Peyer's patch (tissue), 4 donors: ENCODE measurements around the gene EOLA1. TPM values are rescaled to one million over a fixed set of nuclear protein-coding genes. Genes with fewer than 3 reads are reported as not detected.
"Not testable (repeated sequence)": the region's sequence is repeated elsewhere in the genome, so short reads cannot be mapped to it uniquely, and the experiment has no call there.

Experiments used
- DNase-seq, 3 donors: peaks; one replicate each; pipeline ENCODE4 v3.0.0-alpha.2; 2017 to 2019
- H3K27ac ChIP-seq, 4 donors: fragments of 200-600 bp; sonication (generic); one replicate each; pipeline ENCODE4 v1.5.1; 2016 to 2019
- H3K27me3 ChIP-seq, 2 donors: fragments of 200-600 bp; sonication (generic); one replicate each; pipeline ENCODE4 v1.5.1; 2019
- H3K36me3 ChIP-seq, 3 donors: fragments of 200-600 bp; sonication (generic); one replicate each; pipeline ENCODE4 v1.5.1; 2016 to 2019
- H3K4me1 ChIP-seq, 4 donors: fragments of 200-600 bp; sonication (generic); one replicate each; pipeline ENCODE4 v1.5.1; 2016 to 2019
- H3K4me3 ChIP-seq, 4 donors: fragments of 200-600 bp; sonication (generic); 1 replicate in 3 of 4; 2 replicates in 1 of 4; pipeline ENCODE4 v1.5.1; 2016 to 2019; ENCODE audit warnings: mild to moderate bottlenecking in 1 of 4
- H3K9me3 ChIP-seq, 4 donors: fragments of 200-600 bp; sonication (generic); one replicate each; pipeline ENCODE4 v1.5.1; 2016 to 2019; ENCODE audit warnings: mild to moderate bottlenecking in 1 of 4
- POLR2A ChIP-seq, 2 donors: fragments of 450-650 bp; IDR thresholded peaks; one replicate each; pipeline ENCODE4 v1.5.1; 2017; ENCODE audit warnings: antibody characterized with exemption in 2 of 2, mild to moderate bottlenecking in 2 of 2, moderate library complexity in 2 of 2
- total RNA-seq, 4 donors: library from RNA; depleted of rRNA; stranded (reverse); fragments of >200 nt; gene quantifications; one replicate each; pipeline ENCODE4 v1.1.0, GENCODE V29; 2016
- TF ChIP-seq, protein P1 (sequence below), 6 experiments: fragments of 450-650 bp in 4 of 6; fragments of 200-600 bp in 2 of 6; sonication (generic) in 1 of 6; IDR thresholded peaks; one replicate each; pipeline ENCODE4 v1.5.1; 2017 to 2019; ENCODE audit warnings: antibody characterized with exemption in 6 of 6, mild to moderate bottlenecking in 3 of 6, moderate library complexity in 1 of 6

The EOLA1 gene
- total RNA-seq, 4 donors from 2014 or later: 11.9 to 23.1 (median 16.7) TPM

DNA sequence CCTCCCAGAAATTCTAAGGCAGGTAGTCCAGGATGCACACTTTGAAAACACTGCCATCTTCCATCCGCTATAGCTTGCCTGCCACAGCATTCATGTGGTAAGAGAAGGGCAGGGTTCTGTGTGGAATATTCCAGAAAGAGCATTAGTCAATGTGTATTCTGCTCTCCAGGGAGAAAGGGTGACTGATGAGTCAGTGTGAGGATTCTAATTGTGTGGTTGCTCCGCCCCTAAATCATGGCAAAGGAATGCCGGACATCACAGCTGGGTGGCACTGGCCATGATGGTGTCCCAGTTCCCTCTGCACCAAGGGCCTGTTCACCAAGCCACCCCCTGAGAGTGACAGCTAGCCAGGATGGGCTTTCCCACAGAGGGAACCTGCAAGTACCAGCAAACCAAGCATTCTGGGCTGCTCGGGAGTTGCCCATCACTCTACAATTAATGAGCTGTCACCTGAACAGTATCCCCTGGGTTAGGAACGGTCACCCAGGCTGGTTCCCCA lies 45.2 kb upstream of the EOLA1 start:
- Histone ChIP-seq H3K4me1 (peaks cover 0 to 3% (median 0%) of the 10 kb centered on the region in 4 donors), H3K27ac (peak overlapping the region in 1 of 4 donors; percentile 58), H3K9me3 (no peaks in the 10 kb centered on the region), H3K36me3 (peaks cover 0 to 47% (median 0%) of the 10 kb centered on the region in 3 donors), H3K27me3 (no peaks in the 10 kb centered on the region), H3K4me3 (no peak overlapping the region)
- no peak for TF ChIP-seq POLR2A (IDR thresholded peaks at IDR 0.05)
- TF ChIP-seq, protein P1, sequence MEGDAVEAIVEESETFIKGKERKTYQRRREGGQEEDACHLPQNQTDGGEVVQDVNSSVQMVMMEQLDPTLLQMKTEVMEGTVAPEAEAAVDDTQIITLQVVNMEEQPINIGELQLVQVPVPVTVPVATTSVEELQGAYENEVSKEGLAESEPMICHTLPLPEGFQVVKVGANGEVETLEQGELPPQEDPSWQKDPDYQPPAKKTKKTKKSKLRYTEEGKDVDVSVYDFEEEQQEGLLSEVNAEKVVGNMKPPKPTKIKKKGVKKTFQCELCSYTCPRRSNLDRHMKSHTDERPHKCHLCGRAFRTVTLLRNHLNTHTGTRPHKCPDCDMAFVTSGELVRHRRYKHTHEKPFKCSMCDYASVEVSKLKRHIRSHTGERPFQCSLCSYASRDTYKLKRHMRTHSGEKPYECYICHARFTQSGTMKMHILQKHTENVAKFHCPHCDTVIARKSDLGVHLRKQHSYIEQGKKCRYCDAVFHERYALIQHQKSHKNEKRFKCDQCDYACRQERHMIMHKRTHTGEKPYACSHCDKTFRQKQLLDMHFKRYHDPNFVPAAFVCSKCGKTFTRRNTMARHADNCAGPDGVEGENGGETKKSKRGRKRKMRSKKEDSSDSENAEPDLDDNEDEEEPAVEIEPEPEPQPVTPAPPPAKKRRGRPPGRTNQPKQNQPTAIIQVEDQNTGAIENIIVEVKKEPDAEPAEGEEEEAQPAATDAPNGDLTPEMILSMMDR (IDR thresholded peaks at IDR 0.05): no peak
- DNase-seq: peak in 1 of 3 donors; percentile 58

DNA sequence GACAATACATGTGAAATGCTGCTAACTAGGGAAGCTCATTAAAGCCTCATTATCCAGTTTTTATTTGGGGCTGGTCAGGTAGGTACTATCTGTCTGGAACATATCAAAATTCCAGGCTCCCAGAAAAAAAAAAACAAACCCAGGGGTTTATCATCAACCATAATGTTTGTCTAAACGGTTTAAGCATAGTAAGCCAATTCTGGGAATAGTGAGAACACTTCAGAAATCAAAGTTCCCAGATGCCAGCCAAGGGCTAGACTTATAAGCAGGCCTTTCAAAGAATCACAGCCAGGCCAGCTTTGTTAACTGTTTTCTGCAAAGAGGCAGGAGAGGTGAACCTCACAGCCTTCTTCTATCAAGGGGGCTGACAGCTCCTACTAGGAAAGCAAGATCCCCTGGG lies 43.8 kb upstream of the EOLA1 start:
- TF ChIP-seq, protein P1 (IDR thresholded peaks at IDR 0.05): no peak
- TF ChIP-seq POLR2A (IDR thresholded peaks at IDR 0.05): no peak
- Histone ChIP-seq H3K27ac (no peak overlapping the region), H3K27me3 (no peaks in the 10 kb centered on the region), H3K9me3 (no peaks in the 10 kb centered on the region), H3K4me3 (no peak overlapping the region), H3K4me1 (peaks cover 0 to 3% (median 0%) of the 10 kb centered on the region in 4 donors), H3K36me3 (peaks cover 0 to 49% (median 0%) of the 10 kb centered on the region in 3 donors)
- no peak for DNase-seq

DNA sequence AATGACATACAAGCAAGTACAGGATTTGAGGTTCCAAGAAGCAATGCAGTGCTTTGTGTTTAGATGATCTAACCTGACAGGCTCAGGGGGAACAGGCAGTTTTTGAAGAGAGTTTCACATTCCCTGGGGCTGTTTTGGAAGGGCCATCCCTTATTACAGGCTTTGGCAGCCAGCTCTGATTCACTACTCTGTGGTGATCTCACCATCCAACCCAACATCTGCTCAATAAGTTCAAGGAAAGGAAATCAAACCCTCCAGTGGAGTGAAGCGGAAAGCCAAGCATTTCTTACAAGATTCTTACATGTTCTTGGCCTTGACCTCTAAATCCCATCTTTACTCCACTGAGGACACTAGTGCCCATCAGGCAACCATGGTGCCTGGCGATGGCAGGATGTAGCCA lies 43.2 kb upstream of the EOLA1 start:
- H3K4me1 ChIP-seq: peaks cover 0 to 3% (median 0%) of the 10 kb centered on the region in 4 donors
- no peak for DNase-seq
- H3K27ac ChIP-seq: no peak overlapping the region
- no peaks in the 10 kb centered on the region for H3K9me3 ChIP-seq
- TF ChIP-seq POLR2A (IDR thresholded peaks at IDR 0.05): no peak
- TF ChIP-seq, protein P1 (IDR thresholded peaks at IDR 0.05): no peak
- no peaks in the 10 kb centered on the region for H3K27me3 ChIP-seq
- peaks cover 0 to 52% (median 0%) of the 10 kb centered on the region in 3 donors for H3K36me3 ChIP-seq
- no peak overlapping the region for H3K4me3 ChIP-seq

DNA sequence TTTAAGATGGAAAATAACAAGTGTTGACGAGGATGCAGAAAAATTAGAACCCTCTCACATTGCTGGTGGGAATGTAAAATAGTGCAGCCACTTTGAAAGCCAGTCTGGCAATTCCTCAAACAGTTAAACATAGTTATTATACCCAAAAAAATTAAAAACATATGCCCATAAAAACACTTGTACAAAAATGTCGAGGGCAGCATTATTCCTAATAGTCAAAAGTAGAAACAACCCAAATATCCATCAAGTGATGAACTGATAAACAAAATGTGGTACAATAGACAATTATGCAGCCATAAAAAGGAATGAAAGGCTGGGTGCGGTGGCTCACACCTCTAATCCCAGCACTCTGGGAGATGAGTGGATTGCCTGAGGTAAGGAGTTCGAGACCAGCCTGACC lies 42.0 kb upstream of the EOLA1 start:
- no peak for TF ChIP-seq POLR2A (IDR thresholded peaks at IDR 0.05)
- TF ChIP-seq, protein P1 (IDR thresholded peaks at IDR 0.05): no peak
- DNase-seq: no peak
- Histone ChIP-seq H3K4me3 (no peak overlapping the region), H3K4me1 (peaks cover 0 to 3% (median 0%) of the 10 kb centered on the region in 4 donors), H3K27me3 (no peaks in the 10 kb centered on the region), H3K27ac (no peak overlapping the region), H3K36me3 (peaks cover 0 to 51% (median 0%) of the 10 kb centered on the region in 3 donors), H3K9me3 (no peaks in the 10 kb centered on the region)

- Histone ChIP-seq H3K27me3 (no peaks in the 10 kb centered on the region), H3K9me3 (no peaks in the 10 kb centered on the region), H3K36me3 (peaks cover 0 to 41% (median 0%) of the 10 kb centered on the region in 3 donors), H3K4me3 (no peak overlapping the region), H3K4me1 (no peaks in the 10 kb centered on the region), H3K27ac (no peak overlapping the region)
- DNase-seq: no peak
- TF ChIP-seq POLR2A (IDR thresholded peaks at IDR 0.05): no peak
- TF ChIP-seq, protein P1 (IDR thresholded peaks at IDR 0.05): no peak
These were observed 41.0 kb upstream of the EOLA1 start for GRCh38 chrX:149499766-149500165.

GRCh38 chrX:149502923-149503322 lies 37.9 kb upstream of the EOLA1 start:
- H3K4me1 ChIP-seq, H3K27me3 ChIP-seq, H3K4me3 ChIP-seq, DNase-seq, H3K9me3 ChIP-seq: not testable (repeated sequence)
- H3K36me3 ChIP-seq: peaks cover 0 to 22% (median 0%) of the 10 kb centered on the region in 3 donors
- peak overlapping the region in 1 of 4 donors; percentile 39 for H3K27ac ChIP-seq

- H3K27ac ChIP-seq: peak overlapping the region in 3 of 4 donors; percentile 87 to 96 (median 87)
- peak in 2 of 3 donors; percentile 58 to 69 for DNase-seq
- peaks cover 0 to 17% (median 0%) of the 10 kb centered on the region in 3 donors for H3K36me3 ChIP-seq
- H3K9me3 ChIP-seq, H3K27me3 ChIP-seq, H3K4me1 ChIP-seq: not testable (repeated sequence)
- peak overlapping the region in 2 of 4 donors; percentile 56 to 80 for H3K4me3 ChIP-seq
These were observed 37.4 kb upstream of the EOLA1 start for GRCh38 chrX:149503446-149503845.
